ENCODE measurements around the gene ESR1. TPM values are rescaled to one million over a fixed set of nuclear protein-coding genes. Genes with fewer than 3 reads are reported as not detected.

Gene ESR1
- polyA plus RNA-seq, 1 of the 3 experiments (the other 2 are of a cell fraction): under 0.01 TPM

GRCh38 chr6:152122434-152122833 lies 315.0 kb downstream of the ESR1 start:
- DNase-seq: no peak
- Histone ChIP-seq H3K4me3 (ENCODE audit: low read depth in 2 of 2, low read length in 1 of 2) (no peak overlapping the region), H2AFZ (ENCODE audit: low read depth) (no peak overlapping the region), H3K27ac (ENCODE audit: low read depth in 2 of 2, low read length in 1 of 2) (no peak overlapping the region), H3K4me2 (no peak overlapping the region), H3F3A (replicated peaks; ENCODE audit: insufficient read depth) (peaks cover 10% of the 10 kb centered on the region), H3K79me2 (ENCODE audit: insufficient read depth) (no peaks in the 10 kb centered on the region), H3K4me1 (ENCODE audit: control insufficient read depth in 1 of 2, insufficient read depth in 2 of 2, low read depth in 1 of 2, low read length in 1 of 2) (peaks cover 0 to 3% of the 10 kb centered on the region in 2 experiments; a peak in 1 of 4 replicates), H3K27me3 (ENCODE audit: insufficient read depth) (no peaks in the 10 kb centered on the region), H3K9me3 (no peaks in the 10 kb centered on the region), H3K36me3 (replicated peaks in 1 of 2; ENCODE audit: control insufficient read depth in 1 of 2, insufficient read depth in 2 of 2, low read length in 1 of 2) (peaks cover 39 to 42% of the 10 kb centered on the region in 2 experiments), H4K20me1 (ENCODE audit: insufficient read depth) (no peaks in the 10 kb centered on the region), H3K9ac (no peak overlapping the region), H3K9me2 (no peaks in the 10 kb centered on the region)
- ChIA-PET POLR2A (no interaction called here), CTCF (interaction anchor here (6.4 kb wide), 1 partner anchor 357 kb away, joined by 69 read pairs; no protein-coding TSS in a partner anchor)
- 93% methylated on average over 11 of the region's 12 CpGs for WGBS (ENCODE audit: low lambda C conversion rate)
- TF ChIP-seq ZBTB33 (IDR thresholded peaks at IDR 0.05; ENCODE audit: borderline replicate concordance, low read depth) (no peak), REST (IDR thresholded peaks at IDR 0.05; ENCODE audit: low read depth, low read length) (no peak), TAF1 (IDR thresholded peaks at IDR 0.05; ENCODE audit: borderline replicate concordance, low read depth, low read length) (no peak), MAX (IDR thresholded peaks at IDR 0.05; ENCODE audit: low read depth) (no peak), EP300 (IDR thresholded peaks at IDR 0.05; ENCODE audit: borderline replicate concordance in 1 of 2, low read depth in 1 of 2, low read length in 1 of 2) (no peak), GABPA (IDR thresholded peaks at IDR 0.05; ENCODE audit: low read depth) (no peak)

- 96% methylated on average over 3 of the region's 3 CpGs for WGBS (ENCODE audit: low lambda C conversion rate)
- Histone ChIP-seq H3K27ac (ENCODE audit: low read depth in 2 of 2, low read length in 1 of 2) (no peak overlapping the region), H3K4me3 (ENCODE audit: low read depth in 2 of 2, low read length in 1 of 2) (no peak overlapping the region), H2AFZ (ENCODE audit: low read depth) (no peak overlapping the region), H3F3A (replicated peaks; ENCODE audit: insufficient read depth) (peaks cover 8% of the 10 kb centered on the region), H4K20me1 (ENCODE audit: insufficient read depth) (no peaks in the 10 kb centered on the region), H3K9me3 (no peaks in the 10 kb centered on the region), H3K4me2 (no peak overlapping the region), H3K9me2 (no peaks in the 10 kb centered on the region), H3K36me3 (replicated peaks in 1 of 2; ENCODE audit: control insufficient read depth in 1 of 2, insufficient read depth in 2 of 2, low read length in 1 of 2) (peaks cover 45% of the 10 kb centered on the region in 2 experiments), H3K9ac (no peak overlapping the region), H3K79me2 (ENCODE audit: insufficient read depth) (no peaks in the 10 kb centered on the region), H3K4me1 (ENCODE audit: control insufficient read depth in 1 of 2, insufficient read depth in 2 of 2, low read depth in 1 of 2, low read length in 1 of 2) (peaks cover 0 to 2% of the 10 kb centered on the region in 2 experiments; a peak in 1 of 4 replicates), H3K27me3 (ENCODE audit: insufficient read depth) (no peaks in the 10 kb centered on the region)
- DNase-seq: no peak
- ChIA-PET CTCF (interaction anchor here (2.6 to 6.4 kb wide), 3 partner anchors 12 to 357 kb away, joined by 21 to 69 read pairs (median 31); no protein-coding TSS in a partner anchor), POLR2A (no interaction called here)
- TF ChIP-seq CHD2 (IDR thresholded peaks at IDR 0.05; ENCODE audit: low read length, partially characterized antibody) (no peak), FOXM1 (IDR thresholded peaks at IDR 0.05; ENCODE audit: low read depth) (no peak), JUND (IDR thresholded peaks at IDR 0.05) (no peak), RAD21 (IDR thresholded peaks at IDR 0.05; ENCODE audit: low read length) (no peak), FOXJ3 (CRISPR knock-in tag; IDR thresholded peaks at IDR 0.05) (no peak), USF2 (IDR thresholded peaks at IDR 0.05; ENCODE audit: borderline replicate concordance, low read depth, low read length) (no peak), RXRA (IDR thresholded peaks at IDR 0.05; ENCODE audit: borderline replicate concordance, low read depth) (no peak), IRF3 (IDR thresholded peaks at IDR 0.05; ENCODE audit: low read depth, low read length) (no peak), RFX5 (IDR thresholded peaks at IDR 0.05; ENCODE audit: low read length) (no peak), FOSL2 (IDR thresholded peaks at IDR 0.05; ENCODE audit: borderline replicate concordance, low read depth) (no peak), GABPA (IDR thresholded peaks at IDR 0.05; ENCODE audit: low read depth) (no peak), CTCF (IDR thresholded peaks at IDR 0.05) (no peak), GATA2 (CRISPR knock-in tag; IDR thresholded peaks at IDR 0.05) (no peak)
These were observed 315.6 kb downstream of the ESR1 start for GRCh38 chr6:152123076-152123475.

Data from SK-N-SH (cell line).